ENCODE data around the gene LEMD1. TPM values are rescaled to one million over a fixed set of nuclear protein-coding genes. Genes with fewer than 3 reads are reported as not detected.

The LEMD1 gene
- total RNA-seq, 1 experiment from 2014 or later, result 17.2 TPM

- no peak for DNase-seq
- CTCF ChIA-PET, result interaction anchor here (1.6 to 2.0 kb wide), 3 partner anchors 9 to 175 kb away, joined by 4 to 8 read pairs (median 4); no protein-coding TSS in a partner anchor
- no peak for TF ChIP-seq CTCF (IDR thresholded peaks at IDR 0.05; ENCODE audit: unreplicated experiment)
- H3K4me3 Mint-ChIP-seq (ENCODE audit: low read depth, unreplicated experiment), result no peak overlapping the region
- H3K27me3 Mint-ChIP-seq (ENCODE audit: unreplicated experiment), result peaks cover 40% of the 10 kb centered on the region
- BruUV-seq (replicated peaks), result no TSS peak
- peaks cover 19% of the 10 kb centered on the region for H3K4me1 Mint-ChIP-seq (ENCODE audit: low read depth, unreplicated experiment)
- intact Hi-C loops (cut with micrococcal nuclease; ENCODE audit: unreplicated experiment), result no loop called here
- H3K9me3 Mint-ChIP-seq (ENCODE audit: low read depth, unreplicated experiment), result no peaks in the 10 kb centered on the region
- H3K27ac Mint-ChIP-seq (ENCODE audit: unreplicated experiment), result no peak overlapping the region
- H3K36me3 Mint-ChIP-seq (ENCODE audit: insufficient read depth, unreplicated experiment), result no peaks in the 10 kb centered on the region
Observed at GRCh38 chr1:205348554-205349487, 73.0 kb downstream of the LEMD1 start.

GRCh38 chr1:205346956-205347574 is 74.8 kb downstream of the LEMD1 start:
- no peak for DNase-seq
- Mint-ChIP-seq H3K4me1 (ENCODE audit: low read depth, unreplicated experiment) (peaks cover 13% of the 10 kb centered on the region), H3K36me3 (ENCODE audit: insufficient read depth, unreplicated experiment) (no peaks in the 10 kb centered on the region), H3K27me3 (ENCODE audit: unreplicated experiment) (peaks cover 55% of the 10 kb centered on the region), H3K4me3 (ENCODE audit: low read depth, unreplicated experiment) (no peak overlapping the region), H3K27ac (ENCODE audit: unreplicated experiment) (no peak overlapping the region), H3K9me3 (ENCODE audit: low read depth, unreplicated experiment) (no peaks in the 10 kb centered on the region)
- intact Hi-C loops (cut with micrococcal nuclease; ENCODE audit: unreplicated experiment), result no loop called here
- no TSS peak for BruUV-seq (replicated peaks)
- CTCF ChIA-PET, result no interaction called here
- no peak for TF ChIP-seq CTCF (IDR thresholded peaks at IDR 0.05; ENCODE audit: unreplicated experiment)

- no peak for TF ChIP-seq CTCF (IDR thresholded peaks at IDR 0.05; ENCODE audit: unreplicated experiment)
- Mint-ChIP-seq H3K27me3 (ENCODE audit: unreplicated experiment) (peaks cover 60% of the 10 kb centered on the region), H3K4me1 (ENCODE audit: low read depth, unreplicated experiment) (peaks cover 11% of the 10 kb centered on the region), H3K36me3 (ENCODE audit: insufficient read depth, unreplicated experiment) (no peaks in the 10 kb centered on the region), H3K27ac (ENCODE audit: unreplicated experiment) (no peak overlapping the region), H3K4me3 (ENCODE audit: low read depth, unreplicated experiment) (no peak overlapping the region), H3K9me3 (ENCODE audit: low read depth, unreplicated experiment) (no peaks in the 10 kb centered on the region)
- no TSS peak for BruUV-seq (replicated peaks)
- no peak for DNase-seq
- CTCF ChIA-PET, result no interaction called here
- intact Hi-C loops (cut with micrococcal nuclease; ENCODE audit: unreplicated experiment), result no loop called here
Observed at GRCh38 chr1:205345761-205346160, 76.1 kb downstream of the LEMD1 start.

- Mint-ChIP-seq H3K4me1 (ENCODE audit: low read depth, unreplicated experiment) (peaks cover 11% of the 10 kb centered on the region), H3K4me3 (ENCODE audit: low read depth, unreplicated experiment) (peak overlapping the region; percentile 75), H3K36me3 (ENCODE audit: insufficient read depth, unreplicated experiment) (no peaks in the 10 kb centered on the region), H3K27me3 (ENCODE audit: unreplicated experiment) (peaks cover 60% of the 10 kb centered on the region), H3K27ac (ENCODE audit: unreplicated experiment) (no peak overlapping the region), H3K9me3 (ENCODE audit: low read depth, unreplicated experiment) (no peaks in the 10 kb centered on the region)
- intact Hi-C loops (cut with micrococcal nuclease; ENCODE audit: unreplicated experiment), result no loop called here
- BruUV-seq (replicated peaks), result no TSS peak
- CTCF ChIA-PET, result no interaction called here
- TF ChIP-seq CTCF (IDR thresholded peaks at IDR 0.05; ENCODE audit: unreplicated experiment), result no peak
- peak; percentile 50 for DNase-seq
Observed at GRCh38 chr1:205344066-205344928, 77.6 kb downstream of the LEMD1 start.

Data from Calu3 (cell line).